Measurements from ENCODE around the gene REEP6. TPM values are rescaled to one million over a fixed set of nuclear protein-coding genes. Genes with fewer than 3 reads are reported as not detected.

The REEP6 gene
- polyA plus RNA-seq, 1 of the 3 experiments (the other 2 are of a cell fraction), result 9.1 TPM

DNA sequence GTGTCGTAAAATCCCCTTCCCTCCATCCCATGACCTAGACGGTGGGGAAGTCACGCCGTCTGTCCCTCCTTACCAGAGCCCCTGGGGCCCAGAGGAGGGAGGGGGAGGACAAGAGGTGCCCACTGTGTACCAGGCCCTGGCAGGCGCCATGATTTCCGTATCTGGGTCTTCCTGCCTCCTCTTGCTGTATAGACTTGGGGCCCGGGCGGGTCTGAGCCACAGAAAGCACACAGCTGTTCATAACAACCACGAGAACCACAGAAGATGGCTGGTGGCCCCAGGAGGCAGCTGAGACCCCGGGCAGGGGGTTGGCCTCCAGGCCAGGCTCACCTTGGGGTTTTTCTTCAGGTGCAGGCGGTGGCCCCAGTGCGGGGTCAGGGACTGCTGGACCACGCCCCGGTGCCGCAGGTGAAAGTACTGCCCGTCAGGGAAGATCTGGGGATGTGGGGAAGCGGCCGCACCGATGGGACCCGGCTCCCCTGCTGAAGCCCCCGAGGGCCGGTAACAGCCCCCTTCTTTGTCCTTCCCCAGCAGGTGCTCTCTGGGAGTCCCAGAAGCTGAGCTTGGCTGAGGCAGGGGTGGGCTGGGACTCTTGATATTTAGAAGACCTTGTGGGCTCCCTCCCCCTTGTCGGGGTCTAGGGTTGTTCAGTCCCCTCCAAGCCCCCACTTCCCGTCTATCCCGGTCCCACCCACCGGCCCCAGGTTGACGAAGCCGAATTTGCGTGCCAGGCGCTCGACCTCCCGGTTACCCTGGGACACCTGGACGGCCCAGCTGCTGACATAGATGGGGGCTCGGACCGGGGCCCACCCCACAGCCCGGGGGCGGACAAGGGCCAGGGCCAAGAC, 1.3 kb upstream of the REEP6 start:
- no peaks in the 10 kb centered on the region for H3K36me3 ChIP-seq (replicated peaks in 1 of 2; ENCODE audit: control insufficient read depth in 1 of 2, insufficient read depth in 2 of 2, low read length in 1 of 2)
- peak overlapping the region; percentile 93 for H3K4me2 ChIP-seq
- TF ChIP-seq EP300 (IDR thresholded peaks at IDR 0.05; ENCODE audit: borderline replicate concordance in 1 of 2, low read depth in 1 of 2, low read length in 1 of 2) (no peak), FOXJ3 (CRISPR knock-in tag; IDR thresholded peaks at IDR 0.05) (no peak), CHD2 (IDR thresholded peaks at IDR 0.05; ENCODE audit: low read length, partially characterized antibody) (no peak)
- TF ChIP-seq, protein P1, sequence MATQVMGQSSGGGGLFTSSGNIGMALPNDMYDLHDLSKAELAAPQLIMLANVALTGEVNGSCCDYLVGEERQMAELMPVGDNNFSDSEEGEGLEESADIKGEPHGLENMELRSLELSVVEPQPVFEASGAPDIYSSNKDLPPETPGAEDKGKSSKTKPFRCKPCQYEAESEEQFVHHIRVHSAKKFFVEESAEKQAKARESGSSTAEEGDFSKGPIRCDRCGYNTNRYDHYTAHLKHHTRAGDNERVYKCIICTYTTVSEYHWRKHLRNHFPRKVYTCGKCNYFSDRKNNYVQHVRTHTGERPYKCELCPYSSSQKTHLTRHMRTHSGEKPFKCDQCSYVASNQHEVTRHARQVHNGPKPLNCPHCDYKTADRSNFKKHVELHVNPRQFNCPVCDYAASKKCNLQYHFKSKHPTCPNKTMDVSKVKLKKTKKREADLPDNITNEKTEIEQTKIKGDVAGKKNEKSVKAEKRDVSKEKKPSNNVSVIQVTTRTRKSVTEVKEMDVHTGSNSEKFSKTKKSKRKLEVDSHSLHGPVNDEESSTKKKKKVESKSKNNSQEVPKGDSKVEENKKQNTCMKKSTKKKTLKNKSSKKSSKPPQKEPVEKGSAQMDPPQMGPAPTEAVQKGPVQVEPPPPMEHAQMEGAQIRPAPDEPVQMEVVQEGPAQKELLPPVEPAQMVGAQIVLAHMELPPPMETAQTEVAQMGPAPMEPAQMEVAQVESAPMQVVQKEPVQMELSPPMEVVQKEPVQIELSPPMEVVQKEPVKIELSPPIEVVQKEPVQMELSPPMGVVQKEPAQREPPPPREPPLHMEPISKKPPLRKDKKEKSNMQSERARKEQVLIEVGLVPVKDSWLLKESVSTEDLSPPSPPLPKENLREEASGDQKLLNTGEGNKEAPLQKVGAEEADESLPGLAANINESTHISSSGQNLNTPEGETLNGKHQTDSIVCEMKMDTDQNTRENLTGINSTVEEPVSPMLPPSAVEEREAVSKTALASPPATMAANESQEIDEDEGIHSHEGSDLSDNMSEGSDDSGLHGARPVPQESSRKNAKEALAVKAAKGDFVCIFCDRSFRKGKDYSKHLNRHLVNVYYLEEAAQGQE (IDR thresholded peaks at IDR 0.05; ENCODE audit: low read depth, low read length), result no peak
- POLR2A ChIA-PET, result no interaction called here
- CTCF ChIA-PET, result interaction anchor here (2.0 kb wide), 1 partner anchor 44 kb away, joined by 4 read pairs; no protein-coding TSS in a partner anchor
- H3K9me3 ChIP-seq, result no peaks in the 10 kb centered on the region
- peak overlapping the region; percentile 99 for H2AFZ ChIP-seq (ENCODE audit: low read depth)
- no peaks in the 10 kb centered on the region for H3K9me2 ChIP-seq
- no peaks in the 10 kb centered on the region for H3K27me3 ChIP-seq (ENCODE audit: insufficient read depth)
- H3F3A ChIP-seq (replicated peaks; ENCODE audit: insufficient read depth), result no peaks in the 10 kb centered on the region
- 34% methylated on average over 20 of the region's 37 CpGs for WGBS (ENCODE audit: low lambda C conversion rate)
- peaks cover 5 to 18% of the 10 kb centered on the region in 2 experiments; a peak in 2 of 4 replicates for H3K4me1 ChIP-seq (ENCODE audit: control insufficient read depth in 1 of 2, insufficient read depth in 2 of 2, low read depth in 1 of 2, low read length in 1 of 2)
- no peaks in the 10 kb centered on the region for H3K79me2 ChIP-seq (ENCODE audit: insufficient read depth)
- H3K4me3 ChIP-seq (ENCODE audit: low read depth in 2 of 2, low read length in 1 of 2), result peak overlapping the region; percentile 66 to 69
- DNase-seq, result peak; percentile 25
- H3K27ac ChIP-seq (ENCODE audit: low read depth in 2 of 2, low read length in 1 of 2), result peak overlapping the region; percentile 61 to 91; a peak in 2 of 4 replicates
- peak overlapping the region; percentile 70 for H3K9ac ChIP-seq
- H4K20me1 ChIP-seq (ENCODE audit: insufficient read depth), result no peaks in the 10 kb centered on the region

DNA sequence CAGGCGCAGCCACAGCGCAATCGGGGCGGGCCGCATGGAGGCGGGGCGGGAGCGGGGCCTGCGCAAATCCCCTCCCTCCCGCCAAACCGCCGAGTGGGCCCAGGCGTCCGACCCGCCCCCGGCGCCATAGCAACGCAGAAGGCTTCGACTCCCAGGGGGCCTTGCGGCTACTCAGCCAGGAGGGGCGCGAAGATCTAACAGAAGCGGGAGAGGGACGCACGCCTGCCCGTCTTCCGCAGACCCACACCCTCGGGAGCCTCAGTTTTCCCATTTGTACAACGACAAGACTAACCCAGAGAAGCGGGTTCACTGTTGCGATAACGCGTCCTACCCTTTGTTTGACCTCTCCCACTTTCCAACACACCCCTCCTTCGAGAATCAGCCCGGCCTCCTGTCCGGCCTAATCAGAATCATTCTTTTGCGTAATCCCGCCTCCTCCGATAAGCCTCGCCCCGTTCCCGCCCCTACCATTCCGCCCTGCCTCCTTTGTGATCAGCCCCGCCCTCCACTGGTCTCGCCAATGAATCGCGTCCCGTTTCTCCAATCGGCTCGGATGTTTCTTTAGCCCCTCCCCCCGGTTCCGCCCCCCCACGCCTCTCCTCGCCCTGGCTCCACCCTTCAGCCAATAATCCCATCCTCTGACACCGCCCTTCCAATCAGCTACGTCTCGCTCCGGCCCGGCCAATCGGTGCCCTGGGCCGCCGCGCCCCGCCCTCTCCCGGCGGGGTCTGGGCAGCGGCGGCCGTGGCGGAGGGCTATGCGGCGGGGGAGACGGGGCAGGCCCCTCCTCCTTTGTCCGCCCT, 469 bp upstream of the REEP6 start, which contains the start of gene PCSK4:
Gene PCSK4, minus strand, starts transcription at position 40 of the 803 bp plus-strand sequence. Its CDS starts 4 bp downstream, at position 36.
- Histone ChIP-seq H3K79me2 (ENCODE audit: insufficient read depth) (no peaks in the 10 kb centered on the region), H3F3A (replicated peaks; ENCODE audit: insufficient read depth) (no peaks in the 10 kb centered on the region), H4K20me1 (ENCODE audit: insufficient read depth) (no peaks in the 10 kb centered on the region), H3K27me3 (ENCODE audit: insufficient read depth) (no peaks in the 10 kb centered on the region), H2AFZ (ENCODE audit: low read depth) (peak within 1 kb of the TSS; percentile 99), H3K9me3 (no peaks in the 10 kb centered on the region), H3K9me2 (no peaks in the 10 kb centered on the region), H3K9ac (peak within 1 kb of the TSS; percentile 70), H3K4me1 (ENCODE audit: control insufficient read depth in 1 of 2, insufficient read depth in 2 of 2, low read depth in 1 of 2, low read length in 1 of 2) (peaks cover 5 to 18% of the 10 kb centered on the region in 2 experiments; a peak in 2 of 4 replicates), H3K4me3 (ENCODE audit: low read depth in 2 of 2, low read length in 1 of 2) (peak within 1 kb of the TSS; percentile 66 to 69), H3K27ac (ENCODE audit: low read depth in 2 of 2, low read length in 1 of 2) (peak within 1 kb of the TSS; percentile 61 to 91; a peak in 3 of 4 replicates), H3K36me3 (replicated peaks in 1 of 2; ENCODE audit: control insufficient read depth in 1 of 2, insufficient read depth in 2 of 2, low read length in 1 of 2) (no peaks in the 10 kb centered on the region), H3K4me2 (peak within 1 kb of the TSS; percentile 93)
- CTCF ChIA-PET, result interaction anchor here (0.5 to 3.7 kb wide), 7 partner anchors 13 to 248 kb away, joined by 3 to 23 read pairs (median 3); partner anchors contain the start of gene PLK5
- DNase-seq, result peak; percentile 97
- POLR2A ChIA-PET, result interaction anchor here (0.6 to 1.4 kb wide), 3 partner anchors 11 to 34 kb away, joined by 3 to 5 read pairs (median 4); no protein-coding TSS in a partner anchor
- 1% methylated on average over 44 of the region's 74 CpGs for WGBS (ENCODE audit: low lambda C conversion rate)
- TF ChIP-seq RAD21 (IDR thresholded peaks at IDR 0.05; ENCODE audit: low read length) (no peak), SMC3 (IDR thresholded peaks at IDR 0.05; ENCODE audit: low read depth, low read length) (no peak), TAF1 (IDR thresholded peaks at IDR 0.05; ENCODE audit: borderline replicate concordance, low read depth, low read length) (no peak), GABPA (IDR thresholded peaks at IDR 0.05; ENCODE audit: low read depth) (no peak), SIN3A (IDR thresholded peaks at IDR 0.05; ENCODE audit: borderline replicate concordance, low read depth, low read length) (peak; percentile 79; the same call in 1 of the 2 replicates)
- TF ChIP-seq, protein P1 (IDR thresholded peaks at IDR 0.05; ENCODE audit: low read depth, low read length), result no peak
- TF ChIP-seq, protein P2, sequence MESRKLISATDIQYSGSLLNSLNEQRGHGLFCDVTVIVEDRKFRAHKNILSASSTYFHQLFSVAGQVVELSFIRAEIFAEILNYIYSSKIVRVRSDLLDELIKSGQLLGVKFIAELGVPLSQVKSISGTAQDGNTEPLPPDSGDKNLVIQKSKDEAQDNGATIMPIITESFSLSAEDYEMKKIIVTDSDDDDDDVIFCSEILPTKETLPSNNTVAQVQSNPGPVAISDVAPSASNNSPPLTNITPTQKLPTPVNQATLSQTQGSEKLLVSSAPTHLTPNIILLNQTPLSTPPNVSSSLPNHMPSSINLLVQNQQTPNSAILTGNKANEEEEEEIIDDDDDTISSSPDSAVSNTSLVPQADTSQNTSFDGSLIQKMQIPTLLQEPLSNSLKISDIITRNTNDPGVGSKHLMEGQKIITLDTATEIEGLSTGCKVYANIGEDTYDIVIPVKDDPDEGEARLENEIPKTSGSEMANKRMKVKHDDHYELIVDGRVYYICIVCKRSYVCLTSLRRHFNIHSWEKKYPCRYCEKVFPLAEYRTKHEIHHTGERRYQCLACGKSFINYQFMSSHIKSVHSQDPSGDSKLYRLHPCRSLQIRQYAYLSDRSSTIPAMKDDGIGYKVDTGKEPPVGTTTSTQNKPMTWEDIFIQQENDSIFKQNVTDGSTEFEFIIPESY (IDR thresholded peaks at IDR 0.05; ENCODE audit: borderline replicate concordance, low read depth), result no peak
- TF ChIP-seq, protein P3, sequence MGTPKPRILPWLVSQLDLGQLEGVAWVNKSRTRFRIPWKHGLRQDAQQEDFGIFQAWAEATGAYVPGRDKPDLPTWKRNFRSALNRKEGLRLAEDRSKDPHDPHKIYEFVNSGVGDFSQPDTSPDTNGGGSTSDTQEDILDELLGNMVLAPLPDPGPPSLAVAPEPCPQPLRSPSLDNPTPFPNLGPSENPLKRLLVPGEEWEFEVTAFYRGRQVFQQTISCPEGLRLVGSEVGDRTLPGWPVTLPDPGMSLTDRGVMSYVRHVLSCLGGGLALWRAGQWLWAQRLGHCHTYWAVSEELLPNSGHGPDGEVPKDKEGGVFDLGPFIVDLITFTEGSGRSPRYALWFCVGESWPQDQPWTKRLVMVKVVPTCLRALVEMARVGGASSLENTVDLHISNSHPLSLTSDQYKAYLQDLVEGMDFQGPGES (IDR thresholded peaks at IDR 0.05; ENCODE audit: low read depth, low read length), result peak; percentile 64; the same call in 1 of the 2 replicates

Data from SK-N-SH (cell line).